Right renal cortex interstitium (tissue), 3 donors: ENCODE data around the gene COL1A1. TPM values are rescaled to one million over a fixed set of nuclear protein-coding genes. Genes with fewer than 3 reads are reported as not detected.

Source experiments
- DNase-seq, 3 donors: peaks; one replicate each; pipeline ENCODE4 v3.0.0-alpha.2; 2013; ENCODE audit warnings: low read depth in 3 of 3, low spot score in 2 of 3
- polyA plus RNA-seq, 3 donors: library from polyadenylated mRNA; unstranded; fragments of 120-200 nt; gene quantifications; one replicate each; pipeline ENCODE4 v1.2.1, GENCODE V29; 2013; ENCODE audit not compliant: insufficient read length in 3 of 3

Gene COL1A1
- polyA plus RNA-seq = 100 to 1,000 TPM; 367 to 390 (median 375) TPM

GRCh38 chr17:50201276-50201854 is at the start of gene COL1A1:
COL1A1 (minus strand) TSS chr17:50201631; CDS start chr17:50201513, 118 bp downstream.
- no peak for DNase-seq

DNA sequence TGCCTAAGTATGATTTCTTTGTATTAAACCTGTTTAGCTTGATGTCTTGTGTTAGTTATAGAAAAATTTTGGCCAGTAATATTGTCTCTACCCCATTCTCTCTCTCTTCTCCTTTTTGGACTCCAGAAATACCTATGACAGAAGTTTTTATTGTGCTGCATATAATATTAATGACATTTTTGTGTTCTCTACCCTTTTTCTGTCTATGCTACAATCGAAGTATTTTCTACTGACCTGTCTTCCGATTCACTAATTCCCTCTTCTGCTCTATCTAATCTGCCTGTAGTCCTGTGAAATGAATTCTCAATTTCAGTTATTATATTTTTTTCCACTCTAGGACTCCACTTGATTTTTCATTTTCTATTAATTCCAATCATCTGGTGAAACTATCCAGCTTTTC is 46.8 kb upstream of the COL1A1 start:
- no peak for DNase-seq

DNA sequence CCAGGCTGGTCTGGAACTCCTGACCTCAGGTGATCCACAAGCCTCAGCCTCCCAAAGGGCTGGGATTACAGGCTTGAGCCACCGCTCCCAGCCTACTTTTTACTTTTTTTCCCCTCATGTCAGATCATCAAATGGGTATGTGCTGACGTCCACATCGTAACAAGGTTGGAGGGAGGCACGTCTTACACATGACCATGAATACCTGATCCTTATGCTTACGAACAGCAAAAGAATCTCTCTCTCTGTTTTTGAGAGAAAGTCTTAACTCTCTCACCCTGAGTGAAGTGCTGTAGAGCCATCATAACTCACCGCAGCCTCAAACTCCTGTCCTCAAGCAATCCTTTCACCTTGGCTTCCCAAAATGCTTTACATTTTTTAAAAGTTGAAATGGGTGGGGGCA is 43.3 kb upstream of the COL1A1 start:
- no peak for DNase-seq

DNA sequence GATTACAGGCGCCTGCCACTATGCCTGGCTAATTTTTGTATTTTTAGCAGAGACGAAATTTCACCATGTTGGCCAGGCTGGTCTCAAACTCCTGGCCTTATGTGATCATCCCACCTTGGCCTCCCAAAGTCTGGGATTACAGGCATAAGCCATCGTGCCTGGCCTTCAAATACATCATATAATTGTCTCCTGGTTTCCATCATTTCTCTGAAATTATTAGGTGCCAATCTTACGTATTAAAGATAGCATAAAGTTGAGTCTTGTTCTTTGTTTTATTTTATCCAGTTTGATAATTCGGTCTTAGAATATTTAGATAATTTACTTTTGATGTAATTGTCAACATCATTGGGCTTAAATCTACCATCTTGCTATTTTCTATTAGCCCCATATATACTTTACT is 40.0 kb upstream of the COL1A1 start:
- no peak for DNase-seq

- DNase-seq = no peak
Observed at GRCh38 chr17:50240851-50241250, 39.4 kb upstream of the COL1A1 start.

DNA sequence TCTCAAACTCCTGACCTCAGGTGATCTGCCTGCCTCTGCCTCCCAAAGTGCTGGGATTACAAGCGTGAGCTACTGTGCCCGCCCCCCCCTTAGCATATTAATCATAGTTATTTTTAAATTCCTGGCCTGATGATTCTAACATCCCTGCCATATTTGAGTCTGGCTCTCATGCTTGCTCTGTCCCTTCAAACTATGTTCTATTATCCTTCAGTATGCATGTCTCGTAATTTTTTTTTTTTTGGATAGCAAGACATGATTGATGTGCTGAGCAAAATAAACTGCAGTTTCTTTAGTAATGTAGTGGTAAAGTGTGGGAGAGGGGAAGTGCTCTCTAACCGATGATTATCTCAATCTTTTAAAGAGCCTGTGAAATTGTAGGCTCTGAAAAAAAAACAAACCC is 38.5 kb upstream of the COL1A1 start:
- DNase-seq = no peak

GRCh38 chr17:50238601-50239280 is 37.3 kb upstream of the COL1A1 start:
- no peak for DNase-seq

DNA sequence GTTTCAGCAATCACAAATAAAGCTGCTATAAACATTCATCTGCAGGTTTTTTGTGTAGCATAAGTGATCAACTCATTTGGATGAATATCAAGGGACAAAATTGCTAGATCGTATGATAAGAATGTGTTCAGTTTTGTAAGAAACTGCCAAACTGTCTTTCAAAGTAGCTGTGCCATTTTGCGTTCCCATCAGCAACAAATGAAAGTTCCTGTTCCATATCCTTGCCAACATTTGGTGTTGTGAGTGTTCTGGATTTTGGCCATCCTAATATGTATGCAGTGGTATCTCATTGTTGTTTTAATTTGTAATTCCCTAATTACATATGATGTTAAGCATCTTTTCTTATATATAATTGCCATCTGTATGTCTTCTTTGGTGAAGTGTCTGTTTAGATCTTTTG is 36.5 kb upstream of the COL1A1 start:
- DNase-seq = no peak

DNA sequence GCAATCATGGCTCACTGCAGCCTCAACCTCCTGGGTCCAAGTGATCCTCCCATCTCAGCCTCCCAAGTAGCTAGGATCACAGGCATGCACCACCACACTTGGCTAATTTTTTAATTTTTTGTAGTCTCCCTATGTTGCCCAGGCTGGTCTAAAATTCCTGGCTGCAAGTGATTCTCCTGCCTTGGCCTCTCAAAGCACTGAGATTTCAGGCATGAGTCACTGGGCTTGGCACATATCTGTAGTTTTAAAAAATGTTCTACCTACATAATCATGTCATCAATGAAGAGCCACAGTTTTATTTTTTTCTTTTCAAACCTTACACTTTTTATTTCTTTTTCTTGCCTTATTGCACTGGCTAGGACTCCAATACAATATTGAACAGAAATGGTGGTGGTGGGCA is 33.1 kb upstream of the COL1A1 start:
- DNase-seq = no peak

DNA sequence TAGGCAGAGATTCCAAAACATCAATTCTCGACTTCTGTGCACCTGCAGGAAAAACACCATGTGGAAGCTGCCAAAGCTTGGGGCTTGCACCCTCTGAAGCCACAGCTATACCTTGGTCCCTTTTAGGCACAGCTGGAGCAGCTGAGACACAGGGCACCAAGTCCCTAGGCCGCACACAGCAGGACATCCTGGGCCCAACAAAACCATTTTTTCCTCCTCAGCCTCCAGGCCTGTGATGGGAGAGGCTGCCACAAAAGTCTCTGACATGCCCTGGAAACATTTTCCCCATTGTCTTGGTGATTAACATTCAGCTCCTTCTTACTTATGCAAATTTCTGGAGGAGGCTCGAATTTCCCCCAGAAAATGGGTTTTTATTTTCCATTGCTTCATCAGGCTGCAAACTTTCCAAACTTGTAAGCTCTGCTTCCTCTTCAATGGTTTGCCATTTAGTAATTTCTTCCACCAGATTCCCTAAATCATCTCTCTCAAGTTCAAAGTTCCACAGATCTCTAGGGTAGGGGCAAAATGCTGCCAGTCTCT is 24.3 kb upstream of the COL1A1 start:
- DNase-seq = no peak

DNA sequence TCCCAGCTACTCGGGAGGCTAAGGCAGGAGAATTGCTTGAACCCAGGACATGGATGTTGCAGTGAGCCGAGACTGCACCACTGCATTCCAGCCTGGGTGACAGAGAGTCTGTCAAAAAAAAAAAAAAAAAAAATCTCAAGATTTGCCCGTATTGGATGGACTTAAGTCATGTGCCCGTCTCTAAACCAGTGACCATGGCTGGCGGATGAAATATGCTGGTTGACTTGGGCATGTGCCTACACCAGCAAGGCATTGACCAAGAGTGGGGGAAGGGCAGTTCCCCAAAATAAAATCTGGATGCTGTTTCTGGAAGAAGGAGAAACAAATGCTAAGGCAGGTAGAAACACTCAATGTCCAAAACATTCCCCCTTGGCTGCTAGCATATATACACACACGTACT is 21.5 kb upstream of the COL1A1 start:
- DNase-seq = no peak

GRCh38 chr17:50221864-50222545 is 20.6 kb upstream of the COL1A1 start:
- DNase-seq = no peak

DNA sequence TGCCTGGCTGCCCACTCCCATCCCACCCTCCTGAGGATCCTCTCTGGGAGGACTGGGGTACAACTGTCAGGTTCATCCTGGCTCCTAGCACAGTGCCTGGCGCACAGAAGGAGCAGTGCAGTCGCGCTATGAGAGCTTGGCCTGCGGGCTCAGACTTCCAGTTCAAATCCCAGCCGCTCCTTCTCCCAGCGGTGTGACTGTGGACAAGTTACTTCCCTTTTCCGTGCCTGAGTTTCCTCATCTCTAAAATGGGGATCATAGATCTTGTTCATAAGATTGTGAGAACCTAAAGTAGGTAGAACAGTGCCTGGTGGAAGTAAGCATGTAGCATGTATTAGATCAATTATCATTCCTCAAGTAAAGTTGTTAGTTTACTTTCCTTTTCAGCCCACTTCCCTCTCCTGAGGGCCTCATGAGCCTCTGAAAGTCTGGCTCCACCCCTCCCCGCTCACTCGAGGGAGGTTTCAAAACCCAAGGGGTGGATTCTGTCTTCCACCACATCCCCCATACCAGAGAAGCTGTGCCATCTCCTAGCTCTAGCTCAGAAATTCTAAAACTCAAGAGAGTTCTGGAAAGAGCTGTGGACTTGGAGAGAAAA is 19.9 kb upstream of the COL1A1 start:
- DNase-seq = no peak

DNA sequence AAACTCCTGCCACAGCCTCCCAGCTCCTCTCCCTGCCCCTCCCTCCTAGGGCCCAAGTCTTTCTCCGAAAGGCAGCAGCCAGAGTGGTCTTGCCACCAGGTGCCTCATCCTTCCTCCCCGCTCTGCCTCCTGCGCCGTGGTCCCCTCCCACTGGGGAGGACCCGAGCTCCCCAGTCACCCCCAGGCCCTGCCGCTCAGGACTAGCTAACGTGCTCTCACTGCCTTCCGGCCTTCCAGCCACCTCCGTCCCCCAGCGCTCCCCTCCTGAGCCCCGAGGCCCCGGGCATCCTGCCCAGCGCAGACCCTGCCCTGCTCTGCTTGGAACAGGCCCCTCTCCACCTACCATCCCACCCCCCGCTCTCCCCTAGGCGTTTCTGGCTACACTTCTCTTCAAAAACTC is 19.4 kb upstream of the COL1A1 start:
- DNase-seq = no peak

DNA sequence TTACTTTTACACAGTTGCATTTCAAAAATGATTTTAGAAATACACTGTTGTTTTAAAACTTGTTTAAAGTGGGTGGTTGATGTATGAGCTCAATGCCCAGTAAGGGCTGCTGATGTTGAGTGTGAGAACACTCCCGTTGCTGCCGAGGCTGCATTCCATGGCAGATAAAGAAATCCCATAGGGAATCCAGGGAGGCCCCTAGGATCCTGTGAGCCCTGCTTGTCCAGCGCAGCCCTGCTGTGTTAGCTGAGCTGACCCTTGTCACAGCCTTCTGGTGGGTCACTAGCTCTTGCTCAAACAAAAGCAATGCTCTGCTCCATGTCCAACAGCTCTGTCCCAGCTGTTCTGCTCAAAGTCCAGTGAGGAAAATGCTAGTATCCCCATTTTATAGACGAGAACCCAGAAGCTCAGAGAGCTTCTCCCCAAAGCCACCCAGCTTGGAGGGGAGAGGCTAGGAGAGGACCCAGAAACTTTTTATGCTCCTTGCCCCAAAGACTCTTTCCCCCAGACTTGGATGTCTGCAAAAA is 18.6 kb upstream of the COL1A1 start:
- DNase-seq = no peak

GRCh38 chr17:50219342-50219741 is 17.9 kb upstream of the COL1A1 start:
- no peak for DNase-seq

- no peak for DNase-seq
Observed at GRCh38 chr17:50218771-50219315, 17.4 kb upstream of the COL1A1 start.

GRCh38 chr17:50218071-50218759 is 16.8 kb upstream of the COL1A1 start:
- DNase-seq = no peak

DNA sequence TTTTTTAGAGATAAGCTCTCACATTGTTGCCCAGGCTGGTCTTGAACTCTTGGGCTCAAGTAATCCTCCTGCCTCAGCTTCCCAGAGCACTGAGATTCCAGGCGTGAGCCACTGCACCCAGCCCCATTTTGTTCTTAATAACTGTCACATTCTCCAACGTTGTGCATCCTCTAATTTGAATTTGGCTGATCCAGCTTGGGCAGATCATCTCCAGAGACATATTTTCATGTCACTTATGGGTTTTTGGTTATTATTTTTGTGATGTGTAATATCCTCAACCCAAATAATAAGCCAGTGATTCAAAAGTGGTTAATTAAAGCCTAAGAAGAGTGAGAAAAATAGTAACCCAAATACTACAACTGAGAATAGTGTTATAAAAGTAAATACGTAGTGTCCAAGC is 16.2 kb upstream of the COL1A1 start:
- DNase-seq = no peak
